GM21423 (cell line): Measurements from ENCODE around the gene KIF6.

ENCODE experiments used
- ATAC-seq: cut with Tn5 transposase; IDR thresholded peaks from one replicate; pipeline ENCODE4 v1.9.1; 2021; ENCODE audit warnings: mild to moderate bottlenecking, moderate library complexity; ENCODE audit not compliant: unreplicated experiment

The KIF6 gene

DNA sequence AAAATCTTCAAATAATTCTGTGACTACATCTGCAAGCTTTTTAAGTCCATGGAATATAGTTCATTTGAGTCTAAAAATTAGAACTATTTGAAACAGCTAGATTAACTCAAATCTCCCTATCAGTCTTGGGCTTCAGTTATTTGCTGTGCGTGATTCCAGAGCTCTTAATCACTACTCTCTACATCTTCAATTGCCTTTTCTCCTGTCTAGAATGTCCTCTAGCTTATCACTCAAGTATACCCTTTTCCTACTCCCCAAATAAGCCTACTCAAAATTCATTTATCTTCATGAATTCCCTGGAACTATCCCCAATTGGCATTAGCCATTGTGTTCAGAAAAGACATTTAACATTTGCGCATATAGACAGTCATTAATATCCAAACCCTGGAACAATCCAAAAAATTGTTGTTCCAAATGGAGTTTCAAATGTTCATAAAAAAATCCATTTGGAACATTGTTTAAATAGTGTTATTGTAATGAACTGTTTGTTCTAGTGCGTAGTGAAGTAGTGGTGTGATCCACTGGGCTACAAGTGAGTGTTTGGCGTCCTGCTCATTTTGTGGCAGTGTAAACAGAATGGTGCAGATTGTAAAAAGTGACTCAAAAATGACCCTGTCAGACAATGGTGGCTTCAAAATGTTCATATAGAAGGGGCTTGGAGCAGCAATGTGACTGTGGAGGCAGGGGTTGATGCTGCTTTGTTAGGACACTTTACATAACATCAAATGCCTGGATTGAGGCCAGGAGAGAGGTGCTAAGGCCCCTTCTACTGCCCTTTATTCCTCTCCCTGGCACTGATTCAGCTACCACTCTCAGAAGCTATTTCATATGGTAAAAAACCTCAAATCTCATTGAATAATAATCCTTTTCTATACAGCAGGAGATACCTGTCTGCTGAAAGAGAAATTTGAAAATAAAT lies 122.3 kb downstream of the KIF6 start:
- ATAC-seq, result no peak

DNA sequence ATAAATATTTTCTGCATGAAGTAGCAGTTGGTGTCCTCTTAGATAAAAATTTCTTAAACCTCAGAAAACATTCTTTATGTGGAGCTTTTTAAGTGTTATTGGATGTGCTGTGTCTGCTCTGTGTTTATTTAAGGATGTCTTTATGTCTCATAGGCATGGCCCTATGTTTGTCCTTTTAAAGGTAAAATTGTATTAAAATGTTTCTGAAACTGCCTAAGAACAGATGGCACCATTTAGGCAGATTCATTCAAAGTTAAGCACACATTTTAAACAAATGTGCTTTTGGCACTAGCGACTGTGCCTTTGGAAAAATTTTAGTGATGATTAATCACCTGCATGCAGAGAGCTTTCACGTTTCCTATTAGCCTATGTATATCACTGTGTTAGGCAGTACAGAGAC lies 125.2 kb downstream of the KIF6 start:
- ATAC-seq, result no peak

DNA sequence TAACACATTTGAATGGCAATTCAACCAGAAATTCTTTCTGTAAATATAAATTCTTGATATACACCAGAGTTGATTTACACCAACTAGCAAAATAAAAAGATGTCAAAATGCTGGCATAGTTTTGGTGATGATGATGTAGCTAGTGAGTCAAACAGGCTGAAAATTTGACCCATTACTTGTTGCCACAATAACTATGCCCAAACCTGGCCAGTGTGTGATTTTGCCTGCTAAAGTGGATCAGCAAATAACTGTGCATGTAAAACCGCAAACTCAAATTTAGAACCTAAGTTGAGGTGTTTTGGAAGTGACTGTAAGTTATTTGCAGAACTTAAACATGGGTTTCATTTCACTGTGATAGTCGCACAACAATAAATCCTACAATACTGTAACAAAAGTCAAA lies 125.9 kb downstream of the KIF6 start:
- ATAC-seq, result no peak

DNA sequence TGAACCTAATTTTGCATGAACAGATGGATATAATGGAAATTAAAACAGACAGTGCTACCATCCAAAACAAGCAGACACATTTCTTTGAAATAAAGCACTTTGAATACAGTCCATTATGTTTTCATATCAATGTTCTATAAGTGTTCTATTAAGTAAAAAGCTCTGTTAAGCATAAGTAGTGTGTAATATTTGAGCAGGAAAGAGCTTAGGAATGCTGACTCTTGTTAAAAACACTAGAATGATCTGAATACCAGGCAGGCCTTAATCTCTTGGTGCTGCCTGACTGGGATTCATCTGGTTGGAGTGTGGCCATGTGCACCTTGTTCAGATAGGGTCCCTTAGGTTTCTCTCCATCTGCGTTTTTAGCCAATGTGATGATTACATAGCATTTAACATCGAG lies 130.9 kb downstream of the KIF6 start:
- ATAC-seq, result no peak

DNA sequence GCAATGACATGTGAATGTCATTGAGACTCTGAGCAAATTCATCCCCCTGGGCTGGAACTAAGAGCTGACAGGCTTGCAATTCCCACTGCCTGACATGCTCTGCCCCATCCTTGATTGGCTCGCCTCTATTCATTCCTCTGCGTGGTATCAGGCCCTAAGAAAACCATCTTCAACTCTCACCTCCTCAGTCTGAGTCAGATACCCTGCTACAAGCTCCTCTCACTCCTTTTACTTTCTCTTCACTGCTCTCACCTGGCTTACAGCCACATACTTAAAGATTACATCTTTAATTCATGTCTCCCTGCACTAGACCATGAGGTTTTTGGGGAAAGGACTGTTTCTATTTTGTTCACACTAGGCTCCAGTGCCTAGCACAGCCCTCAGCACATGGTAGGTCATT lies 131.6 kb downstream of the KIF6 start:
- no peak for ATAC-seq

DNA sequence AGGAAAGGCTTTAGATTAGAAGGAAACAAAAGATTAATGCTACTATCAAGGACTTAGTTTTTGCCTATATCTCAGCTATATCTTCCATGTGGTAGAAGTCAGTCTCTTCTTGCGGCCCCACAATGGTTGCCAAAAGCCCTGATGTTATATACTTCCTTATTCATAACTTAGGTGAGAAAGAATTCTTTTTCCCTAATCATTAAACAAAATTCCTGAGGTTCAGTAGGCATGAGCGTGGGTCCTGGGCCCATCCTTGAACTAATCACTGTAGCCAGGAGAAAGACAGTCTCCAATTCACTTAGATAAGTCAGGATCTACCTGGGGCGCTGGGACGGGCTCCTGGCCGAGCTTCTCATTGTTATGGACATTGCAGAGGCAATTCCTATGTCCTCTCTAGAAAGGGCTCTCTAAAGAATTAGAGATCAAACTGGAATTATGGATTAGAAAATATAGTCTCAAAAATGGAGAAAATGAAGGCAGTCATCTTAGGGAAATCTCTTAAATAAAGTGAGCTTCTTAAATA lies 134.3 kb downstream of the KIF6 start:
- ATAC-seq, result no peak

DNA sequence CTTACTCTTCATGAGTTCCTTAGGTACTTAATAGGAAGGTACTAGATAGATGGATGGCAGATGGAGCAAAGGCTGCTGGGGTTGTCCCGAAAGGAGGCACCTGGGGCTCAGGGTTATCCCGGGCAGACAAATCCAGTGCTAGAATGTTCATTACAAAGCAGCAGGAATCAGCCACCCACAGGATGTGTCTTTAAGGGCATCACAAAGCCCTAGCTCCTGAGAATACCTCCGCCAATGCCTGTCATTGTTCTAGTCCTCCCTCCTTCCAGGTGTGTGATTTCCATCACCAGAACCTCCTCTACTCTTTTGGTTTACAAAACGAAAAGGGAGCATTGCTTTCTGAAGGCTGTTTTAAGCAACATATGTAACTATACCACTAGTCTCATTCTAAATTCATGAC lies 138.1 kb downstream of the KIF6 start:
- ATAC-seq, result no peak

DNA sequence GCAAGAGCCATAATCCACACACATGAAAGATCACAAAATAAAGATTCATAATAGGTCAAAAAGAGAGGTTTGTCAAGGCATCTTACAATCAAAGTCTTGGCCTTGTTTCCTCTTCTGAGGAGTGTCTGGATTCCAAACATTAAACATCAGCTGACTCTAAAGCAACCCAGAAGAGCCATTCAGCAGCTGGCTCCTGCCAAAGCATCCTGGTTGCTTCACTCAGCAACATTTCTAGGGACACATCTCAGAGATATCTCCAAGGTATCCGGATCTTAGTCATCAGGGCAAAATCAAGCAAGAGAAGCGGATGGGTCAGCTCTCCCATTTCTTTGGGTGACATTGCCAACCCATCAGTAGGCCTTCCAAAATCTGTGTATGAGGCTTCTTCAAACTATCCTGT lies 139.6 kb downstream of the KIF6 start:
- no peak for ATAC-seq

DNA sequence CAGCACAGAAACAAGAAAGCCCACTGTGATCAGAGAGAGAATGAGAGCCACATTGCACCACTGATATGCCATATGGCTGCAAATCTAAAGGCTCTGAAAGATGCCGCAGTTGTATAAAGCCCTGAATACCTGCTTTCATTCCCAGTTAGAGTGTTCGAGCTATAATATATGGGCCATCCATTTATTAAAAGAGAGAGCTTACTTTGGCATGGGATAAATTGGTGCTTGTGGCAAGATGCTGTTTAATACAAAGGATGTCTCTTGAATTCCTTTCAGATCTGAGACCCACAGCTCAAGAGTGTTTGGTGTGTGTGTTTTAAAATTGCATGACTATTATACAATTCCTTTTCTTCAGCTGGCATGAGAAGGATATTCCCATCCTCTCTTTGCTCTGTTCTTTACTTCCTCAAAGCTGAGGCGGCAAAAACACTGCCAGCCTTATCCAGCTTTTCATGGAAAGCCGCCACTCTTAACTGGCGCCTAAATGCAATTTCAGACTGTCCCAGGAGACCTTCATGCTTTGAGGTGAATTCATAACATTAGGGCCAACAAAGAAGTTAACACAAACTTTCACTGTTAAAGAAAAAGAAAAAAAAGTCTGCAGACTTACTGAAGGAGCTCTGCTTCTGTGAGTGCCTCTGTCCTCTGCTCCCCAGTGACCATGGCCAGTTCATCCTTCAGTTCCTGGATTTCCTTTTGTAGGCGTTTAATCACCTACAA lies 147.6 kb downstream of the KIF6 start:
- no peak for ATAC-seq

DNA sequence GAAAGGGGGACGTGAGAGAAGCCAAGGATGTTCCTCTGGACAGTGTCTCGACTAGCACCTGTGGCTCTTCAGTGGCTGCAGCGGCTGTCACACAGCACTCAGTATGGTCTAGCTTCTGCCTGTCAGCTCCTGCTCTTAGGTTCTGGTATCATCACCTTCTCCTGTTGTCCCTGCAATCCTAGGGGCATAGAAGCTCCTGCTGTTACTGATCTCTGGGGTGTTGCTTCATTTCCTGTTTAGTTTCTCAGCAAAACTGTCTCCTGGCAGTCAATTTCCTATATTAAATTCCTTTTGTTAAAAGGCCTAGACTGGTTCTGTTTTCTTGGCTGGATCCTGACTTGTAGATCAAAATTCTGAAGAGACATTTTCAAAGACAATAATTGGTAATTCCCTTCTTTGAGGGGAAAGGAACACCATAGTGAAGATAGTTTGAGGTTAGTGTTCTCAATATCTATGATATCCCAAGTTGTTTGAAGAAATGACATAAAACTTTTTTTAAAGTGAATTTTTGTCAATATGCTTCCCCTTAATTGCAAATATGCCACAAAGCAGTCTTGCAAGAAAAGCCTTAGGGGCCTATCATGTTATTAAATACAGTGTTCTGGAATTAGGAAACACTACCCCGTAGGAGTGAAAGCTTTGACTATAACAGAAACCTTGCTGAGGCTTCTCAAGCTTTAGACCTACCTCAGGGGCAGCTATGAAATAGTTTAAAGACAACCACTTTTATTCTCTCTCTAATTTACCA lies 148.5 kb downstream of the KIF6 start:
- no peak for ATAC-seq

DNA sequence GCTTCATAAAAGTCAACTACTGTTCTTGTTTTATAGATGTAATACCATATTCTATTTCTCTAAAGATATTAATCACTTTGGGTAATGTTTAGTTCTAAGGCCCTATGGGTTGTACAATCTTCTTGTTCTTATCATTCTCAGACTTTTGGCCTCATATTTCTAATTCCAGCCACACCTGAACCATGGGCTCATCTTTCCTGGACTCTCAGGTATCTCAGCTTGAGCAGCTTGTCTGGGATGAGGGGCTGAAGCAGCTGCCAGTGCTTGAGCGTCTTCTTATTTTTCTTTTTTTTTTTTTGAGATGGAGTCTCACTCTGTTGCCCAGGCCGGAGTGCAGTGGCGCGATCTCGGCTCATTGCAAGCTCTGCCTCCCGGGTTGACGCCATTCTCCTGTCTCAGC lies 150.2 kb downstream of the KIF6 start:
- no peak for ATAC-seq

DNA sequence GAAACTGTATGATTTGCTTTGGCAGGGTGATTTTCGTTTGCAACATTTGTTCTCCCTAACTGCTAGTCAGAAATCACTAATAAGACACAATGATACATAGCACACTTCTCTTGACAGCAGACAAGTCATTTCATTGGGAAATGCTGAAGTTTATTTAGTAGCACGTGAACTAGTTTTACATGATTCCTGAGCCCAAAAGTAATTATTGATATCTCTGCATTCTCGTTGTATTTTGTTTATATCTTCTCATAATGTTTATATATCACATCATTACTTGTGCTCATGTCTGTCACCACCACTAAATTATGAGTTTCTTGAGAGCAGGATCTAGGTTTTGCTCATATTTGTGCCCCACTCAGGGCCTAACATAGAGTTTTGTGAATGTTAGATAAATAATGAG lies 151.7 kb downstream of the KIF6 start:
- no peak for ATAC-seq

DNA sequence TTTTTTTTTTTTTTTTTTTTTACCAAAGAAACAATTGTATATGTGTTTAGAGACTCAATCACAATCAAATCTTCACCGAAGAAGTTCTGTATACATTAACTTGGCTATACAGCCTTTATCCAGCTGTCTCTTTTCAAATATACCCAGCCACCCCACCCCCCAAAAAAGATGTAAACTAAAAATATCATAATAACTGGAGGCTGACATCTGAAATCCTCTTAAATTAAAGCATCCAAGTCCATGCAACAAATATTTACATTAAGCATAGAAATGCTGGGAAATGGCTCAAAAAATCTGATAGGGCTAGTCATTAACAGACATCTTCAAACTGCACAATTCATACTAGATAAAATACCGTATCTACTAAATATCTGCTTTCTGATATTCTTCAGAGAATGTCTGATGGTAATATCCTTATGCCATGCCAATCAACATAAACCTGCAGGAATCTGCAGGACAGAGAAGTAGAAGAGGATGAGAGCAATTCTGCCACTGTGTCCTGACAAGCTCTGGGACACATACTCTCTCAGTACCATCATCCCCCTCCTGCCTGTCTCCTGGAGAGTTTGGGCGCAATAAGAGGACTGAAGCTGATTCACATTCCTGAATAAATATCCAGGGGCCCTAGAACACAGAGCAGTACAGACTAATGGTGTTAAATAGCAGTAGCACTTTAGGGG lies 152.4 kb downstream of the KIF6 start:
- no peak for ATAC-seq

DNA sequence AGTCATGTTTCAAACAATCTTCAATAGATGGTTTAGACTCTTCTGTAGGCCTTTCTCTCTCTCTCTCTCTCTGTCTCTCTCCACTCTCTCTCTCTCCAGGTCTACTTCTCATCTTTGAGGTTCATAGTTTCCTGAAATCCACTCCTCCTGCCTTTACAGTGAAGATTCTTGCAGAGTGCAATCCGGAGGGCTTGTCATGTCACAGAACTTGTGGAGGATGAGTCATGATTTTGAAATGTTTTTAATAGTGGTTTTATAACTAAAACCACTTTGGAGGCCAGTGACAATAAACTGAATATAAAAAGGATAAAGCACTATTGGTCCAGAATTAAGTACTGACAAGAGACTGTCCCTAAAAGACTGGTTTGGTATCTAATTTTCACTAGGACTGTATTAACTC lies 156.3 kb downstream of the KIF6 start:
- no peak for ATAC-seq

DNA sequence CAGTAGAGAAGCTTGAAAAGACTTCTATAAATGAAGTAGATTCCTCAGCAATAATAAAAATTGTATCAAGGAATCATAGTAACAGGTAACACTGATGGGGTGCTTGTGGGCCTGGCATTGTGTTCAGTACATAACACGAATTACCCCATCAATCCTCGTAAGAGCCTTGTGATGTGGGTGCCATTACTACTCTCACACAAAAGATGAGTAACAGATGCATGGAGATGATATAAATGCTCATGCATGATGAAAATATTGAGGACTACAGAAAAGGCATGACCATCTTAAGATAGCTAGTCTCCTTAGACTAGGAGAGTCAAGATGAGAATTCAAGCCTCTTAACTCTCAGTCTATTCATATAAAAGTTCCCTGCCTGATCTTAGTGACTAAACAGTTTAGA lies 158.1 kb downstream of the KIF6 start:
- no peak for ATAC-seq

DNA sequence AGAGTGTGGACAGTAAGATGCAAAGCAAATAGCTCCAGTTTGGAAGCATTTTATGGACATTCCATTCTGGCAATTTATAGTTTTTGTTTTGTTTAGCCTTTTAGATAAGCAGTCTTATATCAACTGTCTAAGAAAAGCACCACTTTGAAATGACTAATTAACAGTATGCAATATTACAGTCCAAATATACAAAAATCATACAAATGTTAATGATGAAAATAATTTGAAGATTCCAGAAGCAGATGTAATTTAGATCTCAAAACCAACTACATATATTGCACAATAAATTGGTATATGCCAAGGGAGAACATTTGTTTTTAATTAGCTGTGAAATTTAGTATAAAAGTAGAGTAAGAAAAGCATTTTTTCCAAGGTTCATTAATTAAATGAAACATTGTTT lies 158.8 kb downstream of the KIF6 start:
- ATAC-seq, result no peak

DNA sequence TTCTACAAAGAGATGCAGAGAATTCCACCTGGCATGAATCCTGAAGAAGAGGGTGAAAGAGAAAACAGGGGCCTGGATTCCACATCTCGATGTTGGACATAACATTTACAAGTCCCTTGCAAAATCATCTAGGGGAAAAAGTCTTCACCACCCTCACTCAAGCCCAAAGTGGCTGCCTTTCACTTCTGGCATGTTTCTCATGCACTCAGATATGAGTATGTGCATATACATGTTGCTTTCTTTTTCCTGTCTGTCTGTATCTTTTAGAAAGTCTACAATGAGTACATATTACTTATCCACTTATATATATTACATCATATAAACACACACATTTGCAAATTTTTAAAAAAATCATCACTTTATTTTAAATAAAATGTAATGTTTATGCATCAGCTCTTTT lies 159.3 kb downstream of the KIF6 start:
- ATAC-seq, result no peak

DNA sequence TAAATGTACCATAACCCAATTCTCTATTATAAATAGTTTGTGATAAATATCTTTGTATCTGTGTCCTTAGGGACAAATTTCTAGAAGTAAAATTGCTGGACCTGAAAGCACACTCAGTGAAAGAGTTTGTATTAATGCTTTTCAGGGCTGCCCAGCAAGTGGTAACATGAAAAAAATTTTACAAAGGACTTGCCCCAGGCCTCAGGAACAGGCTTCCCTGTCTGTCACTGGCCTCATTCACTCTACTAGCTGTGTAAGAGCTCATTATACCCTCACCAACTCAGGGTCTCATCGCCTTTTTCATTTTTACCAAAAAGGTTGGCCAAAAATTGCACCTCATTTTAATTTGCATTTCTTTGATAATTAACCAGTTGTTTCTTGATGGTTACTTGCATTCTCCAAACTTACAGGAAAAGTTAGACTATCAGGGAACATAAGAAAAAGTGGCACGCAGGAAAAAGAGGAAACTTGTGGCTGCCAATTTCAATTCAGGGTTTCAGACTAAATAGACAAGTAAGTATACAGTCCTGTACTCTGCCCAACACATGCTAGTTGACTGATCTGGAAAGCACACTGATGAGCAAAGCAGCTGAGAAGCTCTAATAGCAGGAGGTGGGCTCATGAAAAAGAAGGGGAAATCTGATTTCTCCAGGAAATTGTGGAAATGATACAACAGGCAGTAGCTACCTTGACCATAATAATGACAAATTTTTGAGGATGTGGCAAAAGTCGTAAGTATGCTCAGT lies 161.5 kb downstream of the KIF6 start:
- no peak for ATAC-seq

DNA sequence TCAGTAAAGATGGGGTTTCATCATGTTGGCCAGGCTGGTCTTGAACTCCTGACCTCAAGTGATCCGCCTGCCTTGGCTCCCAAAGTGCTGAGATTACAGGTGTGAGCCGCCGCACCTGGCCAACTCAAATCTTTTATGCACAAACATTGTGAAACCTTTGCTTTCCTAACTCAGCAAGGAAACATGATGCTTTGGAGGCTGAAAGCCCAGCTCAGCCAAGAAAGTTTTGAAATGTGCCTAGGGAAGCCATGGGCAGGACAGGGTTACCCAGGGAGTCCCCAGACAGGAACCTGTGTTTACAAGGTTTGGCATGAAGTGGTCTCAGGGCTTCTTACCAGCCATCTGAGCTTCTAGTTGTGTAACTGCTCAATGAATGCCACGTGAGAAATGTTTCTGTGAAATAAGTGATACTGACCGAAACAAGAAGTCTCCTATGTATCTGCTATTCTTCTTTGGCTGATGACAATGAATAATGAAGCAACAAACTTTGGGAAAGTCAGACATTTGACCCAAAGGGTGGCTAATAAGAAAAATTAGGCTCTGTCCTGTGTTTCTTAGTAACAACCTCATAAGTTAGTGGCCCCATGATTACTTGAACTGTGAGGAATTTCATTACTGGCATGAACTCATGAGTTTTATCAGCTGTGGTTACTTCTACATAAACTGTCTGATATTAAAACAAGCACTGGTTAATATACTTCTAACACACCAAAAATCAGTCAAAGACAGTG lies 163.5 kb downstream of the KIF6 start:
- no peak for ATAC-seq

DNA sequence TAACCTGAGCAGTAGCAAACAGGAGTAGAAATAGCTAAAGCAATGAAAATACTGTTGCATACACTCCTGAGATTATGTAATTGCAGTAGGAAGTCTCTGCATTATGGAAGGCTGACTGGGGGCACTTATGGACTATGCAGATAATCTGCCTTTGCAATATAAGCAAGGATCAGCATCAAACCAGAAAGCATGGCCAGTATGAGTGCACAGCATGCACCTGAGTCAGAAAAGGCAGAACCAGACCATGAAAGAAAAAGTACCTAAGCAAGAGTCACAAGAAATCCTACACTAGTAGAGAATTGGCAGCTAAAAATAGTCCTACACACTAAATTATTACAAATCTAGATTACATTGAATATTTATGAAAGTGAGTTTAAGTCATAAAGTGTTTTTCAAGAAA lies 164.3 kb downstream of the KIF6 start:
- no peak for ATAC-seq
